ENCODE data around the gene ZNRF1.

DNA sequence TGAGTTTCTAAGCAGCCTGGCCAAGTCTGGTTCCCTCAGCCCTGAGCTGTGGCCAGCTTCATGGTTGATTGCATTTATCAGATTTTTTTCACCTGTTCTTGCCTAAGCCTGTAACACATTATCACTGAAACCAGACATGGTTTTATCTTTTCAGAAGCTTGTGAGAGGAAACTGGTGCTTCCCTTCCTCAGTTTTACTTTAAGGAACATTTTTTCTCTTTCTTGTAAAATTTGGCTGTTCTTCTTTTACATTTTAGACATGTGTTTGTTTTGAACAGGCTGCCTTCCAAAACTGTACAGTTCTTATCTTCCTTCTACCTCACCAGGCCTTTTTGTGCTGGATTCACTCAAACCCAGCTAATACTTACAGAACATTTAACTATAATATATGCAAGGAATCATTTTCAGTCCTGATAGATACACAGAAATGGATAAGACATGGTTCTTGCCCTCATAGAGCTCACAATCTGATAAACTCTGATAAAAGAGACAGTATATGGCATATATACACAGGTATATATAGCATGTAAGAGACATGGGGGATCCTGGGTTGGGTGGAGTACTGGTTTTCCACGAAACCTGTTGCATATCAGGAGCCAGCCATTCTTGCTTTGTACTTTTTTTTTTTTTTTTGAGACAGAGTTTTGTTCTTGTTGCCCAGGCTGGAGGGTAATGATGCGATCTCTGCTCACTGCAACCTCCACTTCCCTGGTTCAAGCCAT, 44.5 kb downstream of the ZNRF1 start:
- TF ChIP-seq POLR2AphosphoS5 (IDR thresholded peaks at IDR 0.05; ENCODE audit: low read depth, low read length), result no peak
- TF ChIP-seq, protein P1, sequence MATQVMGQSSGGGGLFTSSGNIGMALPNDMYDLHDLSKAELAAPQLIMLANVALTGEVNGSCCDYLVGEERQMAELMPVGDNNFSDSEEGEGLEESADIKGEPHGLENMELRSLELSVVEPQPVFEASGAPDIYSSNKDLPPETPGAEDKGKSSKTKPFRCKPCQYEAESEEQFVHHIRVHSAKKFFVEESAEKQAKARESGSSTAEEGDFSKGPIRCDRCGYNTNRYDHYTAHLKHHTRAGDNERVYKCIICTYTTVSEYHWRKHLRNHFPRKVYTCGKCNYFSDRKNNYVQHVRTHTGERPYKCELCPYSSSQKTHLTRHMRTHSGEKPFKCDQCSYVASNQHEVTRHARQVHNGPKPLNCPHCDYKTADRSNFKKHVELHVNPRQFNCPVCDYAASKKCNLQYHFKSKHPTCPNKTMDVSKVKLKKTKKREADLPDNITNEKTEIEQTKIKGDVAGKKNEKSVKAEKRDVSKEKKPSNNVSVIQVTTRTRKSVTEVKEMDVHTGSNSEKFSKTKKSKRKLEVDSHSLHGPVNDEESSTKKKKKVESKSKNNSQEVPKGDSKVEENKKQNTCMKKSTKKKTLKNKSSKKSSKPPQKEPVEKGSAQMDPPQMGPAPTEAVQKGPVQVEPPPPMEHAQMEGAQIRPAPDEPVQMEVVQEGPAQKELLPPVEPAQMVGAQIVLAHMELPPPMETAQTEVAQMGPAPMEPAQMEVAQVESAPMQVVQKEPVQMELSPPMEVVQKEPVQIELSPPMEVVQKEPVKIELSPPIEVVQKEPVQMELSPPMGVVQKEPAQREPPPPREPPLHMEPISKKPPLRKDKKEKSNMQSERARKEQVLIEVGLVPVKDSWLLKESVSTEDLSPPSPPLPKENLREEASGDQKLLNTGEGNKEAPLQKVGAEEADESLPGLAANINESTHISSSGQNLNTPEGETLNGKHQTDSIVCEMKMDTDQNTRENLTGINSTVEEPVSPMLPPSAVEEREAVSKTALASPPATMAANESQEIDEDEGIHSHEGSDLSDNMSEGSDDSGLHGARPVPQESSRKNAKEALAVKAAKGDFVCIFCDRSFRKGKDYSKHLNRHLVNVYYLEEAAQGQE (IDR thresholded peaks at IDR 0.05; ENCODE audit: insufficient read depth in 1 of 2, low read depth in 2 of 2, low read length in 2 of 2), result no peak
- TF ChIP-seq TAF1 (IDR thresholded peaks at IDR 0.05; ENCODE audit: borderline replicate concordance, insufficient read depth, low read length), result no peak

Data from PFSK-1 (cell line).